ENCODE measurements around the gene DNAAF5. TPM values are rescaled to one million over a fixed set of nuclear protein-coding genes. Genes with fewer than 3 reads are reported as not detected.
"Not testable (repeated sequence)": the region's sequence is repeated elsewhere in the genome, so short reads cannot be mapped to it uniquely, and the experiment has no call there.

Gene DNAAF5
- polyA plus RNA-seq, 4 donors = 6.8 to 29.2 (median 15.5) TPM

- H3K4me3 ChIP-seq (ENCODE audit: low read depth in 1 of 3, low read length in 3 of 3); FAIRE-seq; H3K9me3 ChIP-seq (ENCODE audit: control insufficient read depth in 2 of 2, insufficient read depth in 1 of 2, low read depth in 1 of 2, low read length in 1 of 2); DNase-seq; H3K4me1 ChIP-seq (ENCODE audit: control insufficient read depth in 3 of 3, insufficient read depth in 2 of 3, low read depth in 1 of 3, low read length in 2 of 3); H3K27ac ChIP-seq (ENCODE audit: low read depth in 1 of 3, low read length in 2 of 3); H3K27me3 ChIP-seq (ENCODE audit: control insufficient read depth in 3 of 3, insufficient read depth in 3 of 3, low read length in 3 of 3): not testable (repeated sequence)
- 88 to 93% (median 90%) methylated on average over 13 to 14 of the region's 14 CpGs for WGBS, 3 donors
- peaks cover 5 to 76% (median 6%) of the 10 kb centered on the region in 3 donors for H3K36me3 ChIP-seq (ENCODE audit: control insufficient read depth in 3 of 3, insufficient read depth in 2 of 3, low read depth in 1 of 3, low read length in 3 of 3)
Observed at GRCh38 chr7:743341-744127, 17.0 kb downstream of the DNAAF5 start.

GRCh38 chr7:744128-744520, 17.6 kb downstream of the DNAAF5 start:
- H3K4me1 ChIP-seq (ENCODE audit: control insufficient read depth in 3 of 3, insufficient read depth in 2 of 3, low read depth in 1 of 3, low read length in 2 of 3); FAIRE-seq; H3K9me3 ChIP-seq (ENCODE audit: control insufficient read depth in 2 of 2, insufficient read depth in 1 of 2, low read depth in 1 of 2, low read length in 1 of 2); H3K4me3 ChIP-seq (ENCODE audit: low read depth in 1 of 3, low read length in 3 of 3); DNase-seq; H3K27ac ChIP-seq (ENCODE audit: low read depth in 1 of 3, low read length in 2 of 3); H3K27me3 ChIP-seq (ENCODE audit: control insufficient read depth in 3 of 3, insufficient read depth in 3 of 3, low read length in 3 of 3): not testable (repeated sequence)
- H3K36me3 ChIP-seq (ENCODE audit: control insufficient read depth in 3 of 3, insufficient read depth in 2 of 3, low read depth in 1 of 3, low read length in 3 of 3) = peaks cover 3 to 74% (median 6%) of the 10 kb centered on the region in 3 donors
- WGBS, 3 donors = 91 to 96% (median 91%) methylated on average over 5 of the region's 5 CpGs

DNA sequence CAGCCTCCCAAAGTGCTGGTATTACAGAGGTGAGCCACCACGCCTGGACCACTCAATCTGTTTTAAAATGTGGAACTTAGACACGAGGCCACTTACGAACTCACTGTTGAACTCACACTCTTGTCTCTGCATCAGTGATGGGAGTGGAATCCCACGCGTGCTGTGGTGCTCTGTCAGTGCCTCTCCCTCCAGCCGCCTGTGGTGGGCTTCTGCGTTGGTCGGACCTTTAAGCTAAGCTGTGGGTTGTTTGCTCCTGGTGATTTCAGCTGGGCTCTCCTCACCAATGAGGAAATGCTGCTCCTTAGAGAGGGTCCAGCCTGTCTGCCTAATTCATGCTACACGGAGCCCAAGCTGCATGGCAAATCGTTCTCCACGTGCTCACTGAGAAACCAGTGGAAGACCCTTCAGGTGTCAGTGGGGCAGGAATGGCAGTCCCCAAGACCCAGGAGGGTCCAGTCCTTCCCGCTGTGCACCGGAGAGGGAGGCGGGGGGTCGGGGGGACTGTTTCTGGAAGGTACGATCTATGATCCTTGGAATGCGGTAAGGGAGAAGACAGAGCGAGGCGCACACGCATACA, 18.4 kb downstream of the DNAAF5 start:
- Histone ChIP-seq H3K9me3 (ENCODE audit: control insufficient read depth in 2 of 2, insufficient read depth in 1 of 2, low read depth in 1 of 2, low read length in 1 of 2) (no peaks in the 10 kb centered on the region), H3K4me1 (ENCODE audit: control insufficient read depth in 3 of 3, insufficient read depth in 2 of 3, low read depth in 1 of 3, low read length in 2 of 3) (no peaks in the 10 kb centered on the region), H3K4me3 (ENCODE audit: low read depth in 1 of 3, low read length in 3 of 3) (no peak overlapping the region), H3K27me3 (ENCODE audit: control insufficient read depth in 3 of 3, insufficient read depth in 3 of 3, low read length in 3 of 3) (no peaks in the 10 kb centered on the region), H3K36me3 (ENCODE audit: control insufficient read depth in 3 of 3, insufficient read depth in 2 of 3, low read depth in 1 of 3, low read length in 3 of 3) (peaks cover 3 to 74% (median 6%) of the 10 kb centered on the region in 3 donors), H3K27ac (ENCODE audit: low read depth in 1 of 3, low read length in 2 of 3) (no peak overlapping the region)
- 97 to 99% (median 97%) methylated on average over 20 of the region's 20 CpGs for WGBS, 3 donors
- DNase-seq = no peak
- FAIRE-seq = no peak

GRCh38 chr7:745431-746154, 19.1 kb downstream of the DNAAF5 start:
- H3K4me3 ChIP-seq (ENCODE audit: low read depth in 1 of 3, low read length in 3 of 3) = no peak overlapping the region
- H3K4me1 ChIP-seq (ENCODE audit: control insufficient read depth in 3 of 3, insufficient read depth in 2 of 3, low read depth in 1 of 3, low read length in 2 of 3) = no peaks in the 10 kb centered on the region
- FAIRE-seq = no peak
- no peak for DNase-seq
- H3K36me3 ChIP-seq (ENCODE audit: control insufficient read depth in 3 of 3, insufficient read depth in 2 of 3, low read depth in 1 of 3, low read length in 3 of 3) = peaks cover 2 to 74% (median 3%) of the 10 kb centered on the region in 3 donors
- no peaks in the 10 kb centered on the region for H3K9me3 ChIP-seq (ENCODE audit: control insufficient read depth in 2 of 2, insufficient read depth in 1 of 2, low read depth in 1 of 2, low read length in 1 of 2)
- H3K27ac ChIP-seq (ENCODE audit: low read depth in 1 of 3, low read length in 2 of 3) = no peak overlapping the region
- no peaks in the 10 kb centered on the region for H3K27me3 ChIP-seq (ENCODE audit: control insufficient read depth in 3 of 3, insufficient read depth in 3 of 3, low read length in 3 of 3)
- 95 to 98% (median 95%) methylated on average over 23 of the region's 23 CpGs for WGBS, 3 donors

GRCh38 chr7:746155-747061, 19.9 kb downstream of the DNAAF5 start:
- no peaks in the 10 kb centered on the region for H3K27me3 ChIP-seq (ENCODE audit: control insufficient read depth in 3 of 3, insufficient read depth in 3 of 3, low read length in 3 of 3)
- 96 to 97% (median 96%) methylated on average over 36 to 40 of the region's 40 CpGs for WGBS, 3 donors
- H3K4me3 ChIP-seq (ENCODE audit: low read depth in 1 of 3, low read length in 3 of 3) = no peak overlapping the region
- DNase-seq = no peak
- H3K27ac ChIP-seq (ENCODE audit: low read depth in 1 of 3, low read length in 2 of 3) = no peak overlapping the region
- no peaks in the 10 kb centered on the region for H3K4me1 ChIP-seq (ENCODE audit: control insufficient read depth in 3 of 3, insufficient read depth in 2 of 3, low read depth in 1 of 3, low read length in 2 of 3)
- peaks cover 0 to 72% (median 2%) of the 10 kb centered on the region in 3 donors for H3K36me3 ChIP-seq (ENCODE audit: control insufficient read depth in 3 of 3, insufficient read depth in 2 of 3, low read depth in 1 of 3, low read length in 3 of 3)
- FAIRE-seq = no peak
- no peaks in the 10 kb centered on the region for H3K9me3 ChIP-seq (ENCODE audit: control insufficient read depth in 2 of 2, insufficient read depth in 1 of 2, low read depth in 1 of 2, low read length in 1 of 2)

- Histone ChIP-seq H3K4me1 (ENCODE audit: control insufficient read depth in 3 of 3, insufficient read depth in 2 of 3, low read depth in 1 of 3, low read length in 2 of 3) (no peaks in the 10 kb centered on the region), H3K27me3 (ENCODE audit: control insufficient read depth in 3 of 3, insufficient read depth in 3 of 3, low read length in 3 of 3) (no peaks in the 10 kb centered on the region), H3K36me3 (ENCODE audit: control insufficient read depth in 3 of 3, insufficient read depth in 2 of 3, low read depth in 1 of 3, low read length in 3 of 3) (peaks cover 0 to 72% (median 2%) of the 10 kb centered on the region in 3 donors), H3K4me3 (ENCODE audit: low read depth in 1 of 3, low read length in 3 of 3) (no peak overlapping the region), H3K27ac (ENCODE audit: low read depth in 1 of 3, low read length in 2 of 3) (no peak overlapping the region), H3K9me3 (ENCODE audit: control insufficient read depth in 2 of 2, insufficient read depth in 1 of 2, low read depth in 1 of 2, low read length in 1 of 2) (no peaks in the 10 kb centered on the region)
- no peak for DNase-seq
- 88 to 96% (median 91%) methylated on average over 12 of the region's 12 CpGs for WGBS, 3 donors
- no peak for FAIRE-seq
Observed at GRCh38 chr7:747186-747585, 20.7 kb downstream of the DNAAF5 start.

DNA sequence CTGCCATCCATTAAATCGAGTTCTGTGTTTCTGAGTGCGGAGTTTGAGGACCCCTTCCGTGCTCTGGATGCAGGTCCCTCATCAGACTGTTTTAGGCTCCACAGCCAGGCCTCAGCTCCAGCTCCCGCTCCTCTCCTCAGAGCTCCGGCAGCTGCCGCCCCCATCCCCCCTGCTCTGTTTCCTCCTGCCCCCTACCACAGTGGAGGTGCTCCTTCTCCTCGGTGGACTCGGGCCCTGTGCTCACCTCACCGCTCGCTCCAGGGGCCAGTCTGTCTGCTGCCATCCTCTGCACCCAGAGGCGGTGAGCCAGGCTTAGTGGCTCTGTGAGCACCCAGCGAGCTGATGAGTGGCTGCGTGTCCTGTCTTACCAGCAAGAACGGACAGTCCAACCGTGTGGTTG, 21.9 kb downstream of the DNAAF5 start:
- H3K9me3 ChIP-seq (ENCODE audit: control insufficient read depth in 2 of 2, insufficient read depth in 1 of 2, low read depth in 1 of 2, low read length in 1 of 2) = no peaks in the 10 kb centered on the region
- H3K27me3 ChIP-seq (ENCODE audit: control insufficient read depth in 3 of 3, insufficient read depth in 3 of 3, low read length in 3 of 3) = no peaks in the 10 kb centered on the region
- WGBS, 3 donors = 96 to 97% (median 96%) methylated on average over 15 of the region's 15 CpGs
- no peak overlapping the region for H3K4me3 ChIP-seq (ENCODE audit: low read depth in 1 of 3, low read length in 3 of 3)
- H3K4me1 ChIP-seq (ENCODE audit: control insufficient read depth in 3 of 3, insufficient read depth in 2 of 3, low read depth in 1 of 3, low read length in 2 of 3) = no peaks in the 10 kb centered on the region
- FAIRE-seq = no peak
- no peak overlapping the region for H3K27ac ChIP-seq (ENCODE audit: low read depth in 1 of 3, low read length in 2 of 3)
- peaks cover 0 to 74% (median 2%) of the 10 kb centered on the region in 3 donors for H3K36me3 ChIP-seq (ENCODE audit: control insufficient read depth in 3 of 3, insufficient read depth in 2 of 3, low read depth in 1 of 3, low read length in 3 of 3)
- DNase-seq = no peak

- Histone ChIP-seq H3K27me3 (ENCODE audit: control insufficient read depth in 3 of 3, insufficient read depth in 3 of 3, low read length in 3 of 3) (no peaks in the 10 kb centered on the region), H3K36me3 (ENCODE audit: control insufficient read depth in 3 of 3, insufficient read depth in 2 of 3, low read depth in 1 of 3, low read length in 3 of 3) (peaks cover 0 to 79% (median 2%) of the 10 kb centered on the region in 3 donors), H3K4me1 (ENCODE audit: control insufficient read depth in 3 of 3, insufficient read depth in 2 of 3, low read depth in 1 of 3, low read length in 2 of 3) (no peaks in the 10 kb centered on the region), H3K9me3 (ENCODE audit: control insufficient read depth in 2 of 2, insufficient read depth in 1 of 2, low read depth in 1 of 2, low read length in 1 of 2) (no peaks in the 10 kb centered on the region), H3K27ac (ENCODE audit: low read depth in 1 of 3, low read length in 2 of 3) (no peak overlapping the region), H3K4me3 (ENCODE audit: low read depth in 1 of 3, low read length in 3 of 3) (no peak overlapping the region)
- no peak for DNase-seq
- FAIRE-seq = no peak
- 77 to 84% (median 82%) methylated on average over 14 of the region's 14 CpGs for WGBS, 3 donors
Observed at GRCh38 chr7:749140-749551, 22.6 kb downstream of the DNAAF5 start.

Data from small intestine (tissue), 7 donors.